GM12874 (cell line): Measurements from ENCODE around the gene BCKDHB.

Source experiments
- CTCF ChIP-seq: IDR thresholded peaks from 2 replicates; pipeline ENCODE4 v1.5.1; 2011; ENCODE audit warnings: low read depth, mild to moderate bottlenecking, control low read depth, low read length, moderate library complexity; ENCODE audit not compliant: insufficient read depth

Gene BCKDHB

GRCh38 chr6:80363501-80364122, 257.1 kb downstream of the BCKDHB start:
- no peak for TF ChIP-seq CTCF

DNA sequence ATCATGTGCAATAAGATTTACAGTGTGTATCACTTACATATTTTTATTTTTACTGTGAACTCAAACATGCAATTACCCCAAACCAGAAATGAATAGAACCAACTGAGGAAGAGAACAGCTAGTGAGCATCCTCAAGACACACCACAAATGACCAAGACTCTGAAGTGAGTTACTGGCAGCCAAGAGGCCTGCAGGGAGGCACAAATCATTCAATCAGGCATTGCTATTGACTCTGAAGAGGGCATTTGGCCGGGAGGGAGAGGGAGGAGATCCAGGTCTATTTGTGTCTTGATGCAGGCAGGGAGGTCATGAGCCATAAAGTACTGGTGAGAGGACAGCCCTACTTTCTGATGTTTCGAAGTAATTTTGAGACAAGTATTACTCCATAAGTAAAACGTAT, 257.7 kb downstream of the BCKDHB start:
- TF ChIP-seq CTCF: no peak

DNA sequence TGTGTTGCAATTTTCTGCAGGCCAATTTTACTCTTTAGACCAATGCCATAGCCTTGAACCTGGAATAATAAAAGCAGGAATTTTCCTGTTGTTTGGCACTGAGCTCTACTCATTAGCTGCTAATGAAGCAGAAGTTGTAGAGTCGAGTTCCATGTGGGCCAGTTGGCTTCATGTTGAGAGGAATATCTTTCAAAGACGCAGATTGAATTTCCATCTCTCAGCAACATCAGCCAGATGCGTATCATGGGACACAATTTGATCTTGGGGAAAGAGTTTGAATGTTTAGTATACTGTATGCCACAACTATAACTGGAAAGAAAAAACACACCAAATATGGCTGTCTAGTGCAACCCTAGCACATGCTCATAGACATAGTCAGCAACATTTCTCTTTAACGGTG, 259.6 kb downstream of the BCKDHB start:
- no peak for TF ChIP-seq CTCF

GRCh38 chr6:80366714-80367113, 260.2 kb downstream of the BCKDHB start:
- TF ChIP-seq CTCF: no peak

DNA sequence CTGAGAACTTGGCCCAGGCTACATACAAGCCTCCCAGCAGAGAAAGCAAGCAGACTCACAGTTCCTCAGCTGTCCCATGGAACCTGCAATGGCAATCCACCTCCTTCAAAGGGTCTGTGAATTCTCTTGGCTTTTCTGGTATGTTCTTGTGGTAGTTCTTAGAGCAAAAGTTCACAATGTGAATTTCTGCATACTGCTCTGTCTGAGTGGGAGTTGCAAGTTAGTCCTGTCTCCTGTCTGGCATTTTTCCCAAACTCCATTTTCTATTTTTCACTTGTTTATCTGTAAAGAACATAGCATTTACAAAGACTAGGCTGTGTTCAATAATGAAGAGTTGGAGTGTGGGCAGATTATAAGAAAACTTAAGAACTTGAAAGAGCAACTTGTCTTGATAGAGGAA, 269.9 kb downstream of the BCKDHB start:
- TF ChIP-seq CTCF: no peak

DNA sequence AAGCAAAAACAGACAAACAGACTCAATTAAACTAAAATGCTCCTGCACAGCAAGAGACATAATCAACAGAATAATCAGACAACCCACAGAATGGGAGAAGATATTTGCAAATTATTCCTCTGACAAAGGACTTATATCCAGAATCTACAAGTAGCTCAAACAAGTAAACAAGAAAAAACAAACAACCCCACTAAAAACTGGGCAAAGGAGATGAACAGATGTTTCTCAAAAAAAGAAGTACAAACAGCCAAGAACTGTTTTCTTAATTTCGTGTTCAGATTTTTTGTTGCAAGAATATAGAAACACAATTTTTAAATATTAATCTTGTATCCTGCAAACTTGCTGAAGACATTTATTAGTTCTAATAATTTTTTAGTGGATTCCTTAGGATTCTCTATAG, 274.1 kb downstream of the BCKDHB start:
- TF ChIP-seq CTCF: no peak

DNA sequence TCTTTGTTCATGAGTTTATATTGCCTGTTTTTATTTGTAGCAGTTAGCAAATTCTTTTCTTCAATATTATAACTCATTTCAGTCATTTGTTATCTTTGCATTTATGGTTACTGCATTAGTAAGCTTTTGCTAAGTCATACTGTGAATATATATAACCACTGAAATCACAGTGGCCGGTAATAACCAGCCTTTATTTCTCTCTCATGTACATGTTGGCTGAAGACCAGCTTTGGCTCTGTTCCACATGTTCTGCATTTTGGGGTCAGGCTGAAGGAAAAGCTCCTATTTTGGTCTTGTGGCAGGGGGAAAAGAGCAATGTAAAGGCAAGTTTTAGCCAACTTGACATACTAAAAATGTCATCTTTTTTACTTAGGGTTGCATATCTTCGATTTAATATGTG, 276.3 kb downstream of the BCKDHB start:
- no peak for TF ChIP-seq CTCF
